ENCODE results near the gene TP73.

The TP73 gene

DNA sequence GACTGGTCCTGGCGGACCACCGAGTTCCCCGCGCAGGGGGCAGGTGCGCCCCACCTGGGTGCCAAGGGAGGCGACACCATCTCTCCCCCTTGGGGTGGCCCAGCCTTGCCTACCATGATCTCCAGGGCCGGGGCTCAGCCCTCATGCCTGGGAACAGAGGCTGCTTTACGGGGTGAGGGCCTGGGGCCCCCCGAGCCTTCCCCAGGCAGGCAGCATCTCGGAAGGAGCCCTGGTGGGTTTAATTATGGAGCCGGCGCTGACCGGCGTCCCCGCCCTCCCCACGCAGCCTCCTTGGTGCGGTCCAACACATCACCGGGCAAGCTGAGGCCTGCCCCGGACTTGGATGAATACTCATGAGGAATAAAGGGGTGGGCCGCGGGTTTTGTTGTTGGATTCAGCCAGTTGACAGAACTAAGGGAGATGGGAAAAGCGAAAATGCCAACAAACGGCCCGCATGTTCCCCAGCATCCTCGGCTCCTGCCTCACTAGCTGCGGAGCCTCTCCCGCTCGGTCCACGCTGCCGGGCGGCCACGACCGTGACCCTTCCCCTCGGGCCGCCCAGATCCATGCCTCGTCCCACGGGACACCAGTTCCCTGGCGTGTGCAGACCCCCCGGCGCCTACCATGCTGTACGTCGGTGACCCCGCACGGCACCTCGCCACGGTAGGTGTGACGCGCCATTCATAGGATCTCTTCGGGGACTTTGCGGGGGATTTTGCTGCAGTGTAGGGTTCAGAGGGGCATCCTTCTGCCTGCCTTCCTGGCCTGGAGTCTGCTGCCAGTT, 38.2 kb downstream of the TP73 start:
- no peak for DNase-seq

DNA sequence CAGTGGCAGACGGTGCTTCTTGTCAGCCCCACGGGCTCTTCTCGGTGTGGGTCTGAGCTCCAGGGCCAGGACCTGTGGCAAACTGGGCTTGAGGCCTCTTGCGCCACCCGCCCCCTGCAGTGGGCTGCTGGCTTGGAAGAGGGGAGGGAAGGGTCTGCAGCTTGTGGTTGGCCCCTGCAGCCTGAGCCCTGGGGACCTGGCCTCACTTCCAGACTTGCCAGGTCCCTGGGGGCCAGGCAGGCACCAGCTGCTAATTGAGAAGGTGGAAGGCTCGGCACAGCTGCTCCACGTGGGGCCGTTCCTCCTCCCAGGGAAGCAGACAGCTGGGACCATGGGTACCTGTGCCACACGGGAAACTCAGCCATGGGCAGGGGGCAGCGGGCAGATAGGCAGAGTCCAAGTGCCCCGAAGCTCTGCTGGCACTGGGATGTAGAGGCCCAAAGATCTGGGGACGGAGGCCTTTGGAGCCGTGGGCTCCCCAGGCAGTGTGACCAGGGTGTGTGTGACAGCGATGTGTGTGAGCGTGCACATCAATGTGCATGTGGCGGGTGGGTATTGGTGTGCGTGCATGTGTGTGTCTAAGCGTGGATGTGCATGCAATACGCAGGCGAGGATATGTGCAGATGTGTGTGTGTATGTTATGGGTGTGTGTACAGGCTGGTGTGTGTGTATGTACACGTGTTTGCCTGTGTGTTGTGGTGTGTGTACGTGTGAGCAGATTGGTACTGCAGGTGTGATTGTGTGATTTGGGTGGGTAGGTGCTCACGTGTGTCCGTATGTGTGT, 39.3 kb downstream of the TP73 start:
- DNase-seq, result no peak

DNA sequence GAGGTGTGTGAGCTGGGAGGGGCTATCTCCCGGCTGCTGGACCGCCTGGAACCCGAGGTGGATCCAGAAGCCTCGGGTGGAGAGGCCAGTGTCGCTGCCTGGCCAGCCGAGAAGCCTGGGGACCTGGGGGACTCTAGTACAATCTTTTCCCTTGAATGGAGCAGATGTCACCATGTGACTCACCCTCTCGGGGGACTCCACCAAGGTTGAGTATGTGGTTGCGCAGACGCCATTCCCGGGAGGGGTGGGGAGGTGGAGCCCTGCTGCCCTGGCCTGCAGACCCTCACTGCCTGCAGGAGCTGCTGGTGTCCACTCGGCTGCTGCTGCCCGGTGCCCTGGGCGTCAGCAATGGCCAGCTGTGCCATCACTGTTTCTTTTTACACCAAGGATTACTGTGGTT, 40.3 kb downstream of the TP73 start:
- DNase-seq, result no peak

- no peak for DNase-seq
These were observed 41.0 kb downstream of the TP73 start for GRCh38 chr1:3693321-3693720.

GRCh38 chr1:3695326-3696217, 43.3 kb downstream of the TP73 start:
- DNase-seq, result peak in 5 of 14 donors; percentile 20 to 56 (median 52)

DNA sequence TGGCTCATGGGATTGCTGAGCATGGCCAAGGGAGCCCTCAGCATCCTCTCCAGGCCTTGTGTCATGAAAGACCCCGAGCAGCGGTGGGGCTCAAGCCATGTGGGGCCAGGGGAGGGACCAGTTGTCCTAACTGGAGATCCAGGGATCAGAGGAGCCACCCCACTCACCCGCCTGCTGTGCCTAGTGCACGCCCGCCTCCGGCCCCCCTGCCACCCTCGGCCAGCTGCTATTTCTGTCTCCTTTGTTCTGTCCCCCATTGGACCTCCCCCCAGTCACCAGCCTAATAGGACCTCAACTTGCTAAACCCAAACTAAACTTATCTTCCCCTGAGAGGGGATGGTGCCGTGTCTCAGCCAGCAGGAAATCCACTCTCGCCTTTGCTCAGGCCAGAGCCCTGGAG, 44.4 kb downstream of the TP73 start:
- DNase-seq, result no peak

- DNase-seq, result no peak
These were observed 44.8 kb downstream of the TP73 start for GRCh38 chr1:3697104-3697503.

GRCh38 chr1:3697810-3698209, 45.5 kb downstream of the TP73 start:
- no peak for DNase-seq

GRCh38 chr1:3698660-3699408, 46.5 kb downstream of the TP73 start:
- DNase-seq, result no peak

DNA sequence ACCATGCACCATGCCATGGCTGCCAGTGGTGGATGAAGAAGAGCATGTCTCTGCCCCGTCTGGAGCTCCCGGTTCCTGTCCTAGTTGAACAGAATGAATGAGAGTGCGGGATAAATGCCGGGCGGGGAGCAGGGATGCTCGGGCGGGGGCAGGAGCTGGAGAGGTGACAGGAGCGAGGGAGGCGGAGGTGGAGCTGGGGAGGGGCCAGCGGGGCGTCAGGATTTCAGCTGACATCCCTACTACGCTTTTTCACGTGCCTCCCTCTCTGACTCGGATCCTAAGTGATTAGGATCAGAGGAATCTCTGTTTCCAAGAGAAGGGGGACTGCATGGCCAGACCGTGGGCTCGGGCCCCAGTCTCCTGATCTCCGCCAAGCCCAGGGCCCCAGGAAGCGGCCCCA, 47.3 kb downstream of the TP73 start:
- DNase-seq, result no peak

- no peak for DNase-seq
These were observed 48.3 kb downstream of the TP73 start for GRCh38 chr1:3700631-3701030.

GRCh38 chr1:3702528-3702927, 50.2 kb downstream of the TP73 start:
- no peak for DNase-seq

DNA sequence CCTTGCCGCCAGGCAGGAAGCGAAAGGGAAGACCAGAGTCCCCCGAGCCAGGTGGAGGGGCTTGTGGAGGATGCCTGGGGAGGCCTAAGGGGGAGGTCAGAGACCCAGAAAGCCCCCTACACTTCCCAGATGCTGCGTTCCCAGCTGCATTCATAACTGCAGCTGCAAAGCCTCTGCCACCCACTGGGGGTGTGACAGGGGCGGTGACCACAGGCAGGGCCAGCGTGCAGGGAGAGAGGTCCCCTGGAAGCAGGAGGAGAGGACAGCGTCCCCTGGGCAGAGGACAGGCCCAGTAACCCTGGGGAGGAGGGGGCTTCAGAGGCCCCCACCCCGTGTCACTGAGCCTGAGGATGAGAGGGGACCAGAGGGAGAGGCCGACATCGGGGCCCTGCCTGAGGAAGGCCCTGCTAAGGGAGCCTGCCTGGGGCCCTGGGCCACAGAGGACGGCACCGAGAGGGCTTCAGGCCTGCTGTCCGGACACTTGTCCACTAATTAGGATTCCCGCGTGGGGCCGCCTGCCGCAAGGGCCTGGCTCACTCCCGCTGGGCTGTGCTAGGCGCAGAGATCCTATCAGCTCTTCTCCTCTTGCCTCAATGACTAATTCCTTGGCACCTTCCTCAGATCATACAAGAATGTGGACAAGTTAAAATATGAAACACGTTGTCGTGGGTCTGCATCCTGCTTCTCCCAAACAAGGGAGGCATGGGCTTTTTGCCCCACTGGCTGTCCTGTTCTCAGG, 50.8 kb downstream of the TP73 start:
- peak in 1 of 14 donors; percentile 10 for DNase-seq

DNA sequence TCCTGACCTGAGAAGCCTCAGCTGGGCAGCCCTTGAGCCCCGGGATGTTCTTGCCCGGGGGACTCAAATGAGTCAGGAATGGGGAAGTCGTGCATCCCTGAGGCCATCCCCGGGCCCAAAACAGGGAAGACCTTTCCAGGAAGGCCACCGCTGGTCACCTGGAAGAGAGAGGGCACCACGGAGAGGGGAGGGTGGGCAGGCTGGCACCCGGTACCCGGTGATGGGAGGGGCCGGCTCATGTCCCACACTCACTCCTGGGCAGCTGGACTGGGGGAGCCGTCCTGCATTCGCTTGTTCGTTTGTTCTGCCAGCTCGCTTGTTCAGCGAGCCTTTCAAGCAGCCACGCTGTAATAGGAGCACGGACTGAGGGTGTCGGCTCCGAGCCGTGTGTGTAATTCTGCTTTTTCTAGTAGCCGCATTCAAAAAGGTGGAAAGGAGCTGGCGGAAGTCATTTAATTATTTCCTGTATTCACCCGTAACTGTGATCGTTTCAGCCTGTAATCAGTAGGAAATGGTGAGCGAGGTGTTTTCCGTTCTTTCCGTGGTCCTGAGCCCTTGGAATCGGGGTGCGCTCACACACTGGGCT, 51.6 kb downstream of the TP73 start:
- DNase-seq, result no peak

DNA sequence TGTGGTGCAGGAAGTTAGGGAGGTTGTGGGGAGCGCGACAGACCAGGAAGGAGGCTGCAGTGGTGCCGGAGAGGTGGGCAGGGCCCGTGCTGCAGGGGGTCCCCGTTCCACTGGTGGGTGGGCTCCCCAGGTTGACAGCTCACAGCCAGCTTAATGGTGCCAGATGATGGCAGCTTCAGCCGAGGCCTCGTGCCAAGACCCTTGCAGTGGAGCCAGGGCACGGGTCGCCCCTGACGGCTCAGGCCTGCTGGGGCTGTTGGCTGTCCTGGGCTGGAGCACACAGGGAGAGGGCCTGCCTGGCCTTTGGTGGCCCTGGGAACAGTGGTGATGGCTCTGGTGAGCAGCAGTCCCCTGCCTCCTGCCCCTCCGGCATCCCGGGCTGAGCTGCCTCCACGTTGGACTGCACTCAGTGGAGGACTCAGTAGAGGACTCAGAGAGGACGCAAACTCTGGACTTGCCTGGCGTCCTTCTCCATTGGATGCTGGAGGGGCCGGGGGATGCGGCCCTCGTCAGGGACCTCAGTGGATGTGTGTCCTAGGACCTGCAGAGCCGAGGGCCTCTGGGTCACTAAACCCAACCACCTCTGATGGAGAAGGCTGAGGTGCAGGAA, 53.1 kb downstream of the TP73 start:
- DNase-seq, result no peak

DNA sequence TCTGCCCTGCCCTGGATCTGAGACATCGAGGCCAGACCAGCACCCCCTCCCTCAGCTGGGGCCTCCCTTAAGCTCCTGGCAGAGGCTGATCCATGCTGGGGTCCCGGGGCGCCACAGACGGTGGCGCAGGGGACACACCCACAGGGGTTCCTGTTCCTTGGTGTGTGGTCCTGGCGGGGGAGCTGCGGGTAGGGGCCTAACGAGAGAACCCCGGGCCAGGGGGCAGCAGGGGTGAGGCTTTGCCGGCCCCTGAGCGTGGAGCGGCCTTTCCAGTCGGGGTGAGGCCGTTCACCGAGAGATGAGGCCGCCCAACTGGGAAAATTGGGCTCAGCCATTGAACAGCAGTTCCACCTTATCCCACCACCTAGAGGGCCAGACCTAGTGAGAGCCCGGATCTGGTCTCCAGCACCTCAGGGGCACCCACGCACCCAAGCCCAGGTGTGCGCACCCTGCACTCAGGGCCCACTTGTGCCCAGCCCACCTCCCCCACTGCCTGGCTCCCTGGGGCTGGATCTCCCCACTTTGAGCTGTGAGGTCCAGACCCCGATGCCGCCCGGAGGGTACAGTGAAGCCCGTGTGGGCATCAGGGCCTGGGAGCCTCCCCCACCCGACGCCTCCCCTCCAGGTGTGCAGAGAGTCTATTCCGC, 54.5 kb downstream of the TP73 start:
- no peak for DNase-seq

GRCh38 chr1:3707298-3707938, 55.1 kb downstream of the TP73 start:
- no peak for DNase-seq

DNA sequence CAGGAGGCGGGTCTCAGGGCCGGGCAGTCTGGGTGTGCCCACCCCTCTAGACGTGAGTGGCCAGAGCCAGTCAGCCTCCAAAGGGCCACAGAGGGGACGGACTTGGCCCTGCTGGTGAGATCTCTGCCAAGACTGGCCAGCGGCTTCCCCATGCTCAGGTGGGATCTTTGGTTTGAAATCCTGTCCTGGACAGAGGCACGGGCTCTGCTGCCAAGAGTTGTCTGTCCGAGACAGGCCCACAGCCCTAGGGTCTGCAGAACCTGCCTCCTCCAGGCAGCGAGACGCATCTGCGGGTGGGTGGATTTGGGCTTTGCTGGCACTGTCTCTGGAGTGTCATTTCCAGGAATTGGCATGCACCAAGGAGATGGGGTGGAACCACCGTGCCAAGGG, 55.6 kb downstream of the TP73 start:
- no peak for DNase-seq

DNA sequence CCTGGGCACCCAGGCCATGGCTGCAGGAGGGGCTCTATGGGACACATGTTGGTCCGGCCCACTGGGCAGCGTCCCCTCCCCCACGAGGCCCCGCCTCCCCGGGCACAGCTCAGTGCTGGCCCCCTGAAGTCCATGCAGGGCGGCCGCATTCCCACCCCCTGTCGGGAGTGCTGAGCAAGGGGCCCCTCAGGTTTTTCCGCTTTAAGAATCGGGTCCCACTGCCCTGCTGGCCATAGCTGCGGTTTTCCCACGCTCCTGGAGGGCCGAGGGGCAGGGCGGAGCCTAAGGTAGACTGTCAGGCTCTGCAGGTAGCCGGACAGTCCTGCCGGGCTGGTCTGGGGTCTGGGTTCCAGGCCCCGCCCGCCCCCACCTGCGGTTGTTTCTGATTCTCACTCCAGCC, 56.5 kb downstream of the TP73 start:
- DNase-seq, result no peak

DNA sequence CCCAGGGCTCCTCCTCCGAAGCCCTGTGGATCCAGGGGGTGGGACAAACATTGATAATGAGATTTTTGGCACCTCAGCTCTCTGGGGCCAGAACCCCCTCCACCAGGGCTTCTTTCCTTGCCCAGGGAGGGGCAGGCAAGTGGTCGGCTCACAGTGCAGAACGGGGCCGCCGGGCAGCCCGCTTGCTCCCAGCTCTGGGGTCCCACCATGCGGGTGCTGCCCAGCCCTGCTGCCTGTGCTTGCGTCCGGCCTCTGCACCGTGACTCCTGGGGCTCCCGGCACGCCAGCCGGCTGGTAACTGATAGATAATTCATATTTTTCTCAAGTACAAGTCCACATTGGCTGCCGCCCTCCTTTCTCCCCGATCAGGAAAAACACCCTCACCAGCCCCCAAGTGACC, 57.9 kb downstream of the TP73 start:
- no peak for DNase-seq

All from C1 segment of cervical spinal cord (tissue), 14 donors.